Measurements from ENCODE around the gene TTC21A.

DNA sequence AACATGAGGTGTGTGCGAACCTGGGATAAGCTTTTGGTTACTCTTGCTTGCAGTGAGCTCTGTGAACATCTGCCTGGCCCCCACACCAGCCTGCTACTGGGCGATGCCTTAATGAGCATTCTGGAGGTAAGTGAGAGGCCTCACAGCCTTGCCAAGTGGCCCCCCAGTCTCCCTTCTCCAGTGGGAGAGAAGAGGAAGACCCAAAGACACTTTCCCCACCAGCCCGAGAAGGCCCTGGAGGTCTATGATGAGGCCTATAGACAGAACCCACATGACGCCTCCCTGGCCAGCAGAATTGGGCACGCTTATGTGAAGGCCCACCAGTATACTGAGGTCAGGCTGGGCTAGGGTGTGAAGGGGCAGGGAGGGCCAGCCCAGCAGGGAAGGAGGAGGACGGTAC, 22.5 kb downstream of the TTC21A start:
- no peak for TF ChIP-seq CTCF (IDR thresholded peaks at IDR 0.05)
- no peak for TF ChIP-seq POLR2A (IDR thresholded peaks at IDR 0.05)
- TF ChIP-seq EP300 (IDR thresholded peaks at IDR 0.05), result no peak
